ENCODE data around the gene FEV.

Gene FEV

DNA sequence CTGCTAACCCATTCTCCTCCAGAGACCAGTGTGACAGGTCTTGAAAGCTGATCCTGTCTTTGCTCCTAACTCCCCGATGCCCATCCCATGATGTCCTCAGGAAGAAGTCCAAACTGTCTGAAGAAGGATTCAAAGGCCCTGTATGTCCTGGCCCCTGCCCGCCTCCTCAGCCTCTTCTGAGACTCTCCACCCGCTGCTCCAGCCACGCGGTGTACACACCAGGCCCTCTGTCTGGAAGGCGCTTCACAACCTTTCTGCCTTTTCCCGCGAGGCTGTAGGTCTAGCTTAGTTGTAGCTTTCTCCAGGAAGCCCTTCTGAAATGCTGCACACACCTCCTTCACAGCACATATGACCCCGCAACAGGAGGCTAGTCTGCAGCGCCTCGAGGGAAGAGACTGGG, 31.7 kb upstream of the FEV start:
- no peak for DNase-seq

DNA sequence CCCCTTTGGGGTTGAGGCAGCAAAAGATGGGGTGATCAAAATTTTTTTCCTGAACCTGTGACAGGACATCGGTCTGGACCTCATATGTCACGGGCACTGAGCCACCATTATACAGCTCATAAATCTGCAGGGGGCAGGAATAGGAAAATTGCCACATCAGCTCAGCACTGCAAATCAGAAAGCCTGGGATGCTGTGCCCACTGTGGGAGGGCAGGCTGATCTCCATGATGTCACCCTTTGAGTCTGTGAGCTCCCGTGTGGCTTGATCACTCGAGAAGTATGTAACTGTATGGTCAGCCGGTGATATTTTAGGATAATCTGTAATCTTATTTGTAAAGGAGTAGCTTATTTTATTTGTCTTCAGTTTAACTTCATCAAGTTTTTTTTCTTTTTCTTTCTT, 25.9 kb upstream of the FEV start:
- no peak for DNase-seq

DNA sequence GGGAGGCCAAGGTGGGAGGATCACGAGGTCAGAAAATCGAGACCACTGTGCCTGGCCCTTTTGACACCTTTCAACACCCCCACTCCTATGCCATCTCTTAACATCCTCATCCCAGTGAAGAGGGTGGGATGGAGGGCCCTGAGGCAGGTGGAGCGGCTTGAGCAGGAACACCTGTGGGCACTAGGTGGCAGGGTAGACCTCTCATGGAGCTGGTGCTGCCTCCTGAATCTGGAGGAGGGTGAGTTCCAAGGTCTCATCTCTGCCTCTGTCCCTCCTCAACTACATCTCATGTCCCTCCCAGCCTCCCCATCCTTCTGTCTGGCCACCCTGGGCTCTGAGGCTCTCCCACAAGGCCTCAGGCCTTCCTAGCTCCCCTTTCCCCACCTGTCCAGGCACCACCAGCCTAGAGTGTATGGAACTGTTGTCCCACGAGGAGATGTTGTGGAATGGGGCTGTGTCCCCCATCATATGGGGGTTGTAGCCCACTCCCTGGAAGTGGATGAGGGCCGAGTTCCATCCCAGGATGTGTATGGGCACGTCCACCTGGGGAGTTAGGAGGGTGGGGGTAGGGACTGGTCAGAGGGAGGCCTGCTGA, 25.3 kb upstream of the FEV start:
- DNase-seq: no peak

DNA sequence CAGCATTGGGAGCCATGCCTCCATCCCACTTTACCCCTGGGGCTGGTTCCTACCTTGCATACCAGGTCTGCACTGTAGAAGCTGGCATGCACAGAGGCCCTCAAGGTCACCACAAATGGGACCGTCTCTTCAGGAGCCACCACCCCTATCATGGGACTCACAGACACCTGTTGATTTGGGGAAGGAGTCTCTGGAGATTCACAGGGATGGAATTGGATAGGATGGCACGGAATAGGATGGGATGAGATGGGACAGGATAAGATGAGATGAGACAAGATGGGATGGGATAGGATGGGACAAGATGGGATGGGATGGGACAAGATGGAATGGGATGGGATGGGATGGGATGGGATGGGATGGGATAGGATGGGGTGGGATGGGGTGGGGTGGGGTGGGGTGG, 24.3 kb upstream of the FEV start:
- DNase-seq: no peak

DNA sequence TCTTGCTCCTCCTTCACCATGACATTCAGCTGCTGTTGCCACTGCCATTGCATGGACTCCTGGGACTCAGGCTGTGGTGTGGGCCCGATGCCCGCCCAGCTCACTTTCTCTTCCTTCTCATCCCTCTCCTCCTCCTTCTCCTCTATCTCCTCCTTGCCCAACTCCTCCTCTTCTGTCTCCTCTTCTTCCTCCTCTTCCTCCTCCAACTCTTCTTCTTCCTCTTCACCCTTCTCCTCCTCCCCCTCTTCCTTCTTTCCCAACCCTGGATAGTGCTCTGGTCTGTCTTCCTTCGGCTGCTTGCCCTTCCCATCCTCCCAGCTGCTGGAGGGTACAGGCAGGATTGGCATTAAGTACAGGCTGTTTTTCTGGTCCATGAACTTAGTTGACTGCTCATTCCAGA, 19.0 kb upstream of the FEV start:
- no peak for DNase-seq

DNA sequence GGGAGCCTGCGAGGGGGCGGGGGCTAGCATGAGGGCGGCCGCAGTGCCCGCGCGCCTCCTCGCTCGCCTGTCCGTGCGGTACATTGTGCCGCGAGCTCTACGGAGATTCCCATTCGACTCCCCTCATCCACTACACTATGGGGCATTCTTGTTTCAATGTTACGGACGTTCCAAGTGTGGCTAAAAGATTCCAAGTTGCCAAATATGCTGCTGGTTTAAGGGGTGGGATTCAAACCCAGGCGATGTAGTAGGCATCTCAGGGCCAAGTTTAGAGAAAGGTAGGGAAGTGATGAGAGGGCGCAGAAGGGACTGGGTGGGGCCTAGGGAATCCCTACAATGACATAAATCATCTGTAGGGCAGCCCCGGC, 18.3 kb upstream of the FEV start:
- DNase-seq: no peak

DNA sequence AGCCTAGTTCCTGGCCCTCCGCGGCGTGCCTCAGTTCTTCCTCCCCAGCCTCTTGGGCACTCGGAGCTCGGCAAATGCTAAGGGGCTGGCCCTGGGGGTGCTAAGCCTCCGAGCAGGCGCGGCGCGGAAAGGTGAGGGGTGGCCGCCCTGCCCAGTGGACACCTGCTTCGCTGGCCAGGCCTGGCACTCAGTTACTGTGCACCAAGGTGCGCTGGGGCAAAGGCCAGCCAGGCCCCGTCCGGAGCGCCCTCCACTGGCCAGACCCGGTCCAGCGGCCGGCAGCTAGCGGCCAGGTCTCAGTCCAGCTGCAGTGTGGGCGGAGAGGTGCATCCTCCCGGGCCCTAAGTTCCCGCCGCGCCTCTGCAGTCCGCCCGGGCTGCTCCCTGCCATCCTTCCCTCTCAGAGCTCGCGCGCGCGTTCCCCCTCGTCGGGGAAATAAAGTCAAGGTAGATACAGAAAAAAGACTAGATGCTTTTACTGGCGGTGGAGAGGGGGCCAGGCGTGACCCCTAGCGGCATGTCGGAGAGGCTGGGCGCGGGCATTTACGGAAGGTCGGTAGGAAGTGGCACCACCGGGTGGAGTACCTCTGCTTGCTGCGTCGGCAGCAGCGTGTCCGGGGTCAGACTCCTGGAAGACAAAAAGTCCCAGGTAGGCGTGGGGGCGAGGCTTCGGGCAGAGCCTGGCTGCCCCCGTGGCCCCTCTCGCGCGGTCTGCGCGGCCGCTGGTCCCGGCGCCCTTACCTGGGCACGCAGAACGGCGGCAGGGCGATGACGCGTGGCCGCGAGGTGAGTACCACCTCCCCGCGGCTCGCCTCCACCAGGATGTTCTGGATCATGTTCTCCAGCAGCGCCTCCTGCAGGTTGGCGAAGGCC, 17.6 kb upstream of the FEV start:
- peak; percentile 20 to 41 for DNase-seq

DNA sequence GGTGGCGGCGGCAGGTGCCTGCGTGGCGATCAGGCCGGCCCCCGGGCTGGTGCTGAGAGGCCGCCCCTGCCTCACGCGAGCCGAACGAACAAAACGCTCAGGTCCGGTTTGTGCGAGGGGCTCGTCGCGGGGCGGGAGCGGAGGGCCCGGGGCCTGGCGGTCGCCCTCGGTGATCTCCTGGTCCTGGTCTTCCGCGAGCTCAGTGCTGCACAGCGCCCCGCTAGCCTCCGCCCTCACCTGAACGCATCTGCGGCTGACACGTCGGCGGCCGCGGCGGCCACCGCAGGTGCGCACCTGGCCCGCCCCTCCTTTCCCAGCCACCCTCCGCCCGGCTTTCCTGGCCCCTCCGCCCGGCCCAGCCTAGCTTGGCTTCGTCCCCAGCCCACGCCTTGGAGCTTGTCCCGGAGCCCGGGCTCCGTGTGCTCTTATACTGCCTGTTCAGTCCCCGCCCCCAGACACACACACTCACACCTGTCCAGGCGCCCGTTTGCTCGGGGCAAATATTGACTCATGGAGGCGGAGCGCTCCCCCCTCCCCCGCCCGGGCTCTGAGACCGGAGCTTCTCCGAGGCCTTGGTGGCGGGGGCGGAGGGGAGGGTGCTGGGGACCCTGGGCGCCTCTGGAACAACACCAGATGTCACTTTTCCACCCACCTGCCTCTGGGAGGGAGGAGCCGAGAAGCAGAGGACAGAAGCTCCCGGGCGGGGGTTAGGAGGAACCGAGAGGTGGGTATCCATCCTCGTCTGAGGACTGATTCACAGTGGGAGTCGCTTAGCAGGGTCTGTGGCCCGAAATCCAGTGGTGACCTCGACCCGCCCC, 16.8 kb upstream of the FEV start:
- peak; percentile 48 to 77 for DNase-seq

DNA sequence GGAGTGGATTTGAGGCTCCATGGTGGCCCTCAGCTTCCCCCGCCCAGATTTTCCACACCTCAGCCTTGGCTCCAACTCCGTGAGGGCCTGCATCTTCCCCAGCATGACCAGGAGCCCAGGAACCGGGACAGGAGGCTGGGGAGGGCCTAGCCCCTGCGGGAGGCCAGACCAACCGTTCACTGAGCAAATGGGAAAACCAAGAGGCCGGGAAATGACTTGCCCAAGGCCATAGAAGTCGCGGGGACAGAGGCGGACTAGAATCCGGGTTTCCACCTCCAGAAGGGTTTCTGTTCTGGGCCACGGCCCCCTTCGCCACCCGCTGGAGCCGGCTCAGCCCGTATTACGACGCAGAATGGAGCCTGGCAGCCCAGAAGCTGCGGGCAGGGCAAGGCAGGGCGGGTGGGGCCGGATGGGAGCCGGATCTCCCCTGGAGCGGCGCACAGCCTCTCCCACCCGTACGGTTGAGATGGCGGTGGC, 16.2 kb upstream of the FEV start:
- no peak for DNase-seq

DNA sequence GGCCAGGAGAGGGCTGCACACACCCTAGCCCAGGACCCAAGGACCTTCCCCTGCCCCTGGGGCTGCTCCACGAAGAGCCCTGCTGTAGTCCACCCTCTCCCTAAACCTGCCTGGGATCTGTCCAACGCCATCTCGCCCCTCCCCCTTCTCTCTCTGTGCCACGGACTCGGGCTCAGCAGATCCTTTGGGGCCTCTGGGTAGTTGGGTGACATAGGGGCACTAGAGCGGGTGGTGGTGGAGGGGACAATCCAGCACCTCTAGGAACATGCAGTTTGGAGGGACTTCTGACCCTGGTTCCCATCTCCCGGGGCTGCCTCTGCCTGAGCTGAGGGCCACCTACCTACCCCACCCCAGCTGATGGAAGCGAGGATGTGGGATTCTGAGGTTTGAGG, 15.6 kb upstream of the FEV start:
- DNase-seq: no peak

DNA sequence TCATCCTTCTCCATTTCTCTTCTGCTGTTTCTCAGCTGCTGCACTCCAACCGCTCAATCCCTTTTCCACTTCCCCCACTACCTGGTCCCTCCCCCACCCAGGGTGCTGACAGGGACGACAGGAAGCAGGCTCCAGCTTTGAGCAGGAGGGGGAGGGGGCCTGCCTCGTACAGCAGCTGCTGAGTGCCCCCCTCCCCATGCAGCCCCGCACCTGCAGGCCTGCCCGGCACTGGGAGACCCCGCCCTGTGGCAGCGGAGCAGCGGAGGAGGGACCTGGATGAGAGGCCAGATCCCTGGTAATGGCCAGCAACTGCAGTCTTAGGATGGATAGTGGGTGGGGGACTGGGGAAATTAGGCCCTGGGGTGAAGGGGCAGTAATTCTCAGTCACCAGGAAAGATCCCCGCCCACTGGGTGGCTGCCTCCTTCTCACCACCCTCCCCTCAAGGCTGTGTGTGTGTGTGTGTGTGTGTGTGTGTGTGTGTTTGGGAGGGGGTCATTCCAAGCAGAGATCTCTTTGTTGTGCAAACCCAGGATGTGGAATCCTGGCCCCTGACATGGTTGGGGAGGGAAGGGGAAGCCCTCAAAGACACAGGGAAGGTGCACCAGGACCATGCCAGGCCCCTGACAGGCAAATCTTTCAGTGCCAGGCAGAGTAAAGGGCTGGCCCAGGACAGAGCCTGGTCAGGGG, 15.0 kb upstream of the FEV start:
- DNase-seq: no peak

DNA sequence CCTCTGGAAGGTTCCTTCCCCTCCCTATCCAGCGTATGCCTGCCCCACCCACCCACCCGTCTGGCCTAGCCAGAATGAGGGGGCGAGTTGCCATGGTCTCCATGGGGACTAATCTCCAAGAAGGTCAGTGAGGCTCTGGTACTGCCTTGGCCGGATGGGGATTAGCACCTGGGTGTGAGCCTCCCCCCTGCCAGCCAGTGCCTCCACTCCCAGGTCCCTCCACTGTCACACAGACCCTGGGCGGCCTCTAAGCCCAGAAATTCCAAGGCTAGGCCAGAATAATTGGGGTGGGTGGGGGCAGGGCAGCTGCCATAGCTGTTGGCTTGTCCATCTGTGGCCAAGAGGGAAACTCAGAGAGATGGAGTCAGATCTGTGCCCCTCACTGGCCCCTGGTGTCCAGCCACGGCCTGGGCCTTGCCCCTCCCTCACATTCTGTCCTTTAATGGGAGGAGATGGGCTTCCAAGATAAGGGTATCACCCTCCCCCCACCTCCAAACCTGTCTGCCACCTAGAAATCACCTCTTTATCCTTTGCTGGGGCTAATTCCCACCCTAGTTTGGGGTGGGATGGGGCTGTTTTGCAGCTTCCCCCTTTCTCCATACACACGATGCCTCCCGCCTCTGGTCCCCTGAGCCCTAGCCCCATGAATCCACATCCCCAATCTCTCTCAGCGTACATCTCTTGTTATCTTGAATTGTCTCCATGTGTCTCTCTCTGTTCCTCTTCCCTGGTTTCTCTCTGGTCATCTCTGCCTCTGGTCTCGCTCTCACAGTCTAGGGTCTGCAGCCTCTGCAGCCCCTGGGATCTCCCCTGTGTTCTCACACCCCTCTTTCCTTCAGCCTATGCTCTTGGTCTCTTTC, 14.3 kb upstream of the FEV start:
- no peak for DNase-seq

DNA sequence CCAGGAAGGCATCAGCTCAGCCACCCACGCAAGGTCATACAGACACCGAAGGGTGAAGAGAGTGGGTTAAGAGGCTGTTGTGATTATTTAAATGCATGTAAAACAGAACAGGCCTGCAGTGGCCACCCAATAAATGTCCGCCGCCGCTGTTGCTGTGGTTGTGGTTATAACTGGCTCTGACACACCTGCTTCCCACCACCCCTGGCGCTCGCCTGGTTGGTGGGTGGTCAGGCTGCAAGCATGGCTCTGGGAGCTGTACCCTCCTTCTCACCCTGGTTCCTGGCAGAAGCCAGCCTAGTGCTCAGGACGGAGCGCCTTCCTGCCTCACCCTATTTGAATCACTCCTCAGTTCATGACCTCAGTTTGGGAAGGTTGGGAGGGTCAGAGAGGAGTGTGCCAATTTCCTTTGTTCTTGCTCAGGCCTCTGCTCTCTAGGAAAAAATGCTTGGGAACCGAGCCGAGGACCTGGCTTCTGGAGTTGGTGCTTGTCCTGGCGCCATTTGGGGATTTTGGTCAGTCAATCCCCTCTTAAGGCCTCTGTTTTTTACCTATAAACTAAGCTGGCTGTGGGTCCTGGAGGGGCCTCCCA, 13.5 kb upstream of the FEV start:
- DNase-seq: no peak

DNA sequence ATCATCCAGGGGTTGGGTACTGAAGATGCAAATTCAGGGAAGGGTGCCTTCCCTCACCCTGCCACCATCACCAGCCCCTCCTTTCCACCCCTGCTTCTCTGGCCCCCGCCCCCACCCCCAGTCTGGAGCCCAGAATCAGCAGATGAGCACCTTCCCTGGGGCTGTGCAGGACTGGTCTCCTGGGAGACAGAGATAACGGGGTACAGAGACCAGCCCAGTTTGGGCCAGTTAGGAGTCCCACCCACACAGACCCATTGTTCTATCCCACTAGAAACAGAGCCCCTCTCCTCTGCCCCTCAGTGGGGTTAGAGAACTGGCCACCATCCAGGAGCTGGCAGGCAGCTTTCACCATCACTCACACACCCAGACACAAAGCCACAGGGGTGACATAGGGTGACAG, 12.7 kb upstream of the FEV start:
- no peak for DNase-seq

DNA sequence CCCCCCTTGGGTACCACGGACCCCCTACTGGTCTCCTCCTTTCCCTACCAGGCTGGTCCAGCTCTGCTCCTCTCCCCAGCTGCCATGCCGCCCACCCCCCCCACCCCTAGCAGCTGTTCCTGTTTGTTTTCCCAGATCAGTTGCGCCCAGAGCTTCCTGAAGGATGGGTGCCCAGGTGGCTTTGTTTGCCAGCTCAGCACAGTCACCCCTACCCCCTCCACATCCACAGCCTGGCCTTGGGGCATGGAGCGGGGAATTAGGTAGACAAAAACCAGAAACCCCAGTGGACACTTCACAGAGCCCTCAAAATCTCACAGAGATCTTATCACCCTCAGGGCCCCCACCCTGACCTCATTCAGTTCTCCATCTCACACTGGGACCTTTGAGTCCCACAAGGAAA, 12.0 kb upstream of the FEV start:
- DNase-seq: no peak

DNA sequence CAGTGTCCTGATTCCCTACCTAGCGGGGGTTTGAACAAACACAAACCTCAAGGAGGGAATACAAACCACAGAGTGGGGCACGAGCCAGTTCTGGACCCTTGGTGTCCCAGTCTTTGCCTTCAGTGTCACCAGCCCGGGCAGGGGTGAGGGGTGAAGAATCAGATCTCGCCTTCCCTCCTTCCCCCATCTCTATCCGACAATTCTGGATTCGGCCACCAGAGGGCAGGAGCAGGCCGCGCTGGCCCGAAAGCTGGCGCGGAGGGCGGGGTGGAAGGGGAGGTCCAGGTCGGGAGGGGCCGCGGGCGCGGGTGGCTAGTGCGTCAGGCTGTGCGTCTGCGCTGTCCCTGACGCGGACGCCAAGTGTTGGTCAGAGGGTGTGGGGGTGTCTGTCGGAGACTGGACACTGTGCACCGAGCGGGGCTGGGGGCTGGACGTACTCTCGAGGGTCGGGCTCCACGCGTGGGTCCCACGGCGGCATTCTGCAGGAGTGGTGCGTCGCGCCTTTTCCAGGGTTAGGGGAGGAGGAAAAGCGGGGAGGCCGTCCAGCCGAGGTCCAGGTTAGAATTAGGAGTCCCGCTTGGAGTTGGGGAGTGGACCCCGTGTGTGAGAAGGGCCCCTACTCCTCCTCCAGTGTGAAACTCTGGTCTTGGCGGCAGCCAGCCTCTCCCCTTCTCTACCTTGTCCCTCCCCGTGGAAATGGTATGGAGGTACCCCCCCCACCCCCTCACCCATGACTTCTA, 11.2 kb upstream of the FEV start:
- DNase-seq: peak; percentile 63 to 80

DNA sequence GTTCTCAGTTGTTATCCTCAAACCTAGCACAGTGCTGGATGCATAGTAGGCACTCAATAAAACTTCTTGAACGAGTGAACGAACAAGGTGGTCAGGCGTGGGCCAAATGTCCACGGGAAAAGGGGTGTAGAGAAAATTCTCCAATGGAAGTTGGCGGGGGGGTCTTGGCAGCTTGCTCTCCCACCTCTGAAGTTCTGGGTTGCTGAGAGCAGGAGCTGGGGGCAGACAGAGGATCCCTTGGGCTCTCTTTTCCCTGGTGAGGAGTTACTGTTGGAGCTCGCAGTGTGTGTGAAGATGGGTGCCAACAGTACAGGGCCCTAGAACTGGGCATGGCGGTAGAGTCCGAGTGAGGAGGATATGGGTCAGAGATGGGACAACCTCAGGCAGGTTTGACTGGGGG, 10.6 kb upstream of the FEV start:
- no peak for DNase-seq

DNA sequence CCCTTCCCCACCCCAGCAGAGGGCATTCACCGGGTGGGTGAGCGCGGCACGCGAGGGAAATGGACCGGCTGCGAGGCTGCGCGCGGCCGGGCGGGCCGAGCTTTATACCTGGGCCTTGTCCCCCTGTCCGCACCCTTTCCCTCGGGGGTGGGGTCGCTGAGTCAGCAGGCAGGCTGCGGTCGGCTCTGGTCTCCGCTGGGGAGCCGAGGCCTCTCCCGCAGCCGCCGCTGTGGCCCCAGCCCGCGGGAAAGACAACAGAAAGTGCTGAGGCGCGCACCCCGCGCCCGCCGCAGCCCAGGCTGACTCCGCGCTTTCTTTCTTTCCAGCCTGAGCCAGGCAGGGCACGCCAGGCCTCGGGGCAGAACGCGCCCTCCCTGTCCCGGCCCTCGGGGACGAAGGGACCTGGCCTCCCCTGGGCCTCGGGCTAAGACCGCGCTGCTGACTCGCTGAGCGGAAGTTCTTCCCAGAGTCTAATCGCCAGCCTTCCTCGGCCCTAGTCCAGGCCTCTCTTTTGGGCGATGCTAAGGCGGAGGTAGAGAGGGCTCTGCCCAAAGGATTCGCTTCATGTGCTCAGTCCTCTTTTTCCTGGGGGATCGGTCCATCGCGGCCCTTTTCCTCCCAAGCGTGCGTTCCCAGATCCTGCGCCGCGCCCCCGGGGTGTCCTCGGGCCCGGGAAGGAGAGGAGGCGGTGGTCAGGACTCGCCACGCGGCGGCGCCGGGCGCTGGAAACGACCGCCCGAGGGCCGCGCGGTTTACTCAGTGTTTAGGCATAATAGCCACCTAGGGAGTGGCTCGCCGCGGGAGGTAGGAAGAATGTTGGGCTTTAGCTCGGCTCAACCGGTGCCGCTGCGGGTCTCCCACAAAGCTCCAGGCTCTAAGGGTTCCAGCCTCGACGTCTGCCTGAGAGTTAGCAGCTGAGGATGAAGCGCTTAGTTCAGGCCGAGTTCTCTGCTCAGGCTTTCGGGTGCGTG, 8.6 kb upstream of the FEV start, which contains the start of gene CRYBA2:
TSS of gene CRYBA2 (minus strand) at position 78 of the 971 bp plus-strand sequence. CDS start 246 bp downstream, outside the sequence.
- DNase-seq: no peak

DNA sequence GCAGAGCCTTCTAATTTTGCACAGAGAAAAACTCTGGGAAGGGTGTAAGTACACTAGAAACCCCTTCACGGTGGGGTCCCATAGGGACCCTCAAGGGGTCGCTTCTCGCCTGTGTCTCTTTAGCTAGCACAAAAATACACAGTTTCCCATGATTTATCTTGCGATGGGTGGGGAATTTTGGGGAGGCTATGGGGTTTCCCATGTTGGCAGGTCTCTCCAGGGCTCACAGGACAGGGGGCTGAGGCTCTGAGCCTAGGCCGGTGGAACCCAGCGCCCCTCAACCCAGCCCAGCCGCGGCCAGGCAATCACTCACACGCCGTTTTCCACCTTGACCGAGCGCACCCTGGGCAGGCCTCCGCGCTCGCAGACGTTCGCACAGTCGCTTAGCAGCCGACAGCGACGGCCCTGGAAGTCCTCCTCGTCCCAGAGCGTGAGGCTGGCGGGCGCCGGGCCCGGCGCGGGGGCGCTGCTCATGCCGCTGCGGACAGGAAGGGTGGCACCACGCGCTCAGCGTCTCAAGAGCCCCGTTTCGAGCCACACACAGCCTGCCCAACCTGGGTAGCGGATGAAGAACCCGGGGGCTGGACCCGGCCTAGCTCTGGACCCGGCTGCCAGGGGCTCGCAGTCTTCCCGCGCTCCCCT, 7.8 kb upstream of the FEV start:
- no peak for DNase-seq

Data from stimulated activated CD4-positive, alpha-beta T cell treated with anti-CD3 and anti-CD28 coated beads, Interleukin-4, amount 100 ng/mL, for 4 hours (primary cell).